ENCODE measurements around the gene ZNF24. TPM values are rescaled to one million over a fixed set of nuclear protein-coding genes. Genes with fewer than 3 reads are reported as not detected.

Gene ZNF24
- total RNA-seq, 2 donors from 2014 or later: 74.7 to 92.1 TPM

DNA sequence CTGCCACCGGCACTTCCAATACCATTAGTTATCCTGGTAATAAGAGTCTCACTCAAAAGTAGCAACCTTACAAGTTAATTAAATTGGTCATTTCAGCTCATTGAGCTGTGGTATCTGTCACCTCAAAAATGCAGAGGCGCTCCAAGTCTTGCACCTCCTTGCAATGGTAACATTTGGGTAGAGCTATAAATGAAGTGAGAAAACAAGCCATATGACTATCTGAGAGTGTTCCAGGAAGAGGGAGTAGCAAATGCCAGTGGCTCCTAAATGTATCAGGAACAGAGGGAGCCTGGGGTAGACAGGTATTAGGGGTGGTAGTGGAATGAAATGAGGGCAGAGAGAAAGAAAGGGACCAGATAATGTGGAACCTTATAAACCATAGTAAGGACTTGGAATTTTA is 48.2 kb downstream of the ZNF24 start:
- Histone ChIP-seq H3K27me3 (ENCODE audit: control insufficient read depth, insufficient read depth, low read length, poor library complexity, severe bottlenecking) (no peaks in the 10 kb centered on the region), H3K9me3 (ENCODE audit: control insufficient read depth, low read length) (peaks cover 37% of the 10 kb centered on the region), H3K4me3 (ENCODE audit: low read length) (no peak overlapping the region), H3K4me1 (ENCODE audit: control insufficient read depth, insufficient read depth, low read length) (no peaks in the 10 kb centered on the region), H3K27ac (ENCODE audit: low read depth, low read length) (no peak overlapping the region), H3K36me3 (ENCODE audit: control insufficient read depth, insufficient read depth, low read length) (peaks cover 79% of the 10 kb centered on the region), H3K9ac (ENCODE audit: extremely low read depth, low read length, poor library complexity, severe bottlenecking) (no peak overlapping the region)
- TF ChIP-seq, protein P1, sequence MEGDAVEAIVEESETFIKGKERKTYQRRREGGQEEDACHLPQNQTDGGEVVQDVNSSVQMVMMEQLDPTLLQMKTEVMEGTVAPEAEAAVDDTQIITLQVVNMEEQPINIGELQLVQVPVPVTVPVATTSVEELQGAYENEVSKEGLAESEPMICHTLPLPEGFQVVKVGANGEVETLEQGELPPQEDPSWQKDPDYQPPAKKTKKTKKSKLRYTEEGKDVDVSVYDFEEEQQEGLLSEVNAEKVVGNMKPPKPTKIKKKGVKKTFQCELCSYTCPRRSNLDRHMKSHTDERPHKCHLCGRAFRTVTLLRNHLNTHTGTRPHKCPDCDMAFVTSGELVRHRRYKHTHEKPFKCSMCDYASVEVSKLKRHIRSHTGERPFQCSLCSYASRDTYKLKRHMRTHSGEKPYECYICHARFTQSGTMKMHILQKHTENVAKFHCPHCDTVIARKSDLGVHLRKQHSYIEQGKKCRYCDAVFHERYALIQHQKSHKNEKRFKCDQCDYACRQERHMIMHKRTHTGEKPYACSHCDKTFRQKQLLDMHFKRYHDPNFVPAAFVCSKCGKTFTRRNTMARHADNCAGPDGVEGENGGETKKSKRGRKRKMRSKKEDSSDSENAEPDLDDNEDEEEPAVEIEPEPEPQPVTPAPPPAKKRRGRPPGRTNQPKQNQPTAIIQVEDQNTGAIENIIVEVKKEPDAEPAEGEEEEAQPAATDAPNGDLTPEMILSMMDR (conservative IDR thresholded peaks at IDR 0.05): no peak
- 97 to 100% methylated on average over 2 of the region's 2 CpGs for WGBS, 2 experiments (ENCODE audit: insufficient coverage in 1 of 2, insufficient read length in 1 of 2)
- peaks cover 3% of the 10 kb centered on the region for H3K4me1 Mint-ChIP-seq
- no peak overlapping the region for H3K4me3 Mint-ChIP-seq
- no peak overlapping the region for H3K27ac Mint-ChIP-seq
- no peaks in the 10 kb centered on the region for H3K27me3 Mint-ChIP-seq (ENCODE audit: insufficient read depth)
- H3K9me3 Mint-ChIP-seq: peaks cover 29% of the 10 kb centered on the region
- no peak for DNase-seq
- H3K36me3 Mint-ChIP-seq (ENCODE audit: low read depth): peaks cover 79% of the 10 kb centered on the region

DNA sequence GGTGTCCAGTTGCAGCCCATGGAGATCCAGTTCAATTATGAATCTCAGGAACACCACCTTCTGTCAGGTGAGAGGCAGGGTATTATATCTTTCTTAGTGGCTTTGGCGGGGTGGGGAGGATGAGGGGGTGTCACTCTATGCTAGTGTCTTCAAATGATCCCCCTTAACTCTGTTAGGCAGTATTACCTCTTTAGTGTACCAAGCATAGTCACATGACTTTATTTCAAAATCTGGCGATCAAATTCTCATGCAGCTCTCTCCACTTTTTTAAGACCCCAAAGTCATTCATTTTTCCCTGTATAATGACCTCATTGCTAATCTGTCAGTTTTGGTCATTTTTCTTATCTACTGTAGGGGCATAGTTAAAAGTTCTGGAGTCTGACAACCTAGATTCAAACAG is 53.1 kb downstream of the ZNF24 start:
- peaks cover 10% of the 10 kb centered on the region for H3K4me1 Mint-ChIP-seq
- WGBS, 2 experiments (ENCODE audit: insufficient coverage in 1 of 2, insufficient read length in 1 of 2): 92% methylated on average over 2 of the region's 2 CpGs; no CpG with 5 or more reads in 1 of the 2 experiments
- Histone ChIP-seq H3K4me1 (ENCODE audit: control insufficient read depth, insufficient read depth, low read length) (no peaks in the 10 kb centered on the region), H3K36me3 (ENCODE audit: control insufficient read depth, insufficient read depth, low read length) (peaks cover 36% of the 10 kb centered on the region), H3K4me3 (ENCODE audit: low read length) (peak overlapping the region; percentile 99), H3K27ac (ENCODE audit: low read depth, low read length) (no peak overlapping the region), H3K9me3 (ENCODE audit: control insufficient read depth, low read length) (peaks cover 26% of the 10 kb centered on the region), H3K27me3 (ENCODE audit: control insufficient read depth, insufficient read depth, low read length, poor library complexity, severe bottlenecking) (no peaks in the 10 kb centered on the region), H3K9ac (ENCODE audit: extremely low read depth, low read length, poor library complexity, severe bottlenecking) (peak overlapping the region; percentile 89)
- TF ChIP-seq, protein P1 (conservative IDR thresholded peaks at IDR 0.05): no peak
- peaks cover 30% of the 10 kb centered on the region for H3K9me3 Mint-ChIP-seq
- H3K27me3 Mint-ChIP-seq (ENCODE audit: insufficient read depth): no peaks in the 10 kb centered on the region
- DNase-seq: no peak
- H3K27ac Mint-ChIP-seq: peak overlapping the region; percentile 98
- peaks cover 55% of the 10 kb centered on the region for H3K36me3 Mint-ChIP-seq (ENCODE audit: low read depth)
- peak overlapping the region; percentile 97 for H3K4me3 Mint-ChIP-seq

DNA sequence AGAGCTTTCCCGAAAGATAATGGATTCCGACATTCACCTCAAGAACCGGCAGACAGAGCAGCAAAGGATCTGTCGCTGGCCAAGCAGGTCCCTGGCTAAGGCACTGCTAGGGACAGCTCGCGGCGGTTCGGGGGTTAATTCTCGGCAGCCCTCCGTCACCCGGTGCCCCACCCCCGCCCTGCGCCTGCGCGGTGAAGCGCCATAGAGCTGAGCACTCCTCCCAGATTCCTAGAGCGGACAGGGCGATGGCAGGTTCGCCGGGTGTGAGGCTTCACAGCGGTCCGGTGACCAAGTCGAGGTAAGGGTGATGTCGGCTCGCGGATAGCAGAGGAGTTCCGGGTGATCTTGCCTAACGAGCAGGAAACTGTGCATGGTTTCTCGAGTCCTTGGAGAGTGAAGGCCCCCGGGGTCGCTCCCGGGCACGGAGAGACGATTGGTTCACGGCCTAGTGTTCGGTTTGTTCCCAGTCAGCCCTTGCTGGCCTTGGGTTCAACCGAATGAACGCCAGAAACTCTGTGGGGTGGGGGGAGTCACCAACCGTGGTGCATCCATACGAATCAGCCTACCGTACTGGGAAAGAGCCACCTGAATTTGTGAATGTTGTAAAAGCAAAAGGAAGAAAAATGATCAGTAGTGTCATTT is 54.0 kb downstream of the ZNF24 start, which contains the start of gene ZSCAN30:
Gene ZSCAN30 (minus strand): TSS at position 136 of the 642 bp plus-strand sequence. CDS start 25,877 bp downstream, outside the sequence.
- WGBS, 2 experiments (ENCODE audit: insufficient coverage in 1 of 2, insufficient read length in 1 of 2): 0% methylated on average over 35 to 41 of the region's 41 CpGs
- H3K27ac ChIP-seq (ENCODE audit: low read depth, low read length): peak within 1 kb of the TSS; percentile 72

More for the DNA sequence above, 54.0 kb downstream of the ZNF24 start, which contains the start of gene ZSCAN30:
- Histone ChIP-seq H3K36me3 (ENCODE audit: control insufficient read depth, insufficient read depth, low read length) (peaks cover 28% of the 10 kb centered on the region), H3K9me3 (ENCODE audit: control insufficient read depth, low read length) (peaks cover 36% of the 10 kb centered on the region), H3K27me3 (ENCODE audit: control insufficient read depth, insufficient read depth, low read length, poor library complexity, severe bottlenecking) (no peaks in the 10 kb centered on the region), H3K4me3 (ENCODE audit: low read length) (peak within 1 kb of the TSS; percentile 99), H3K9ac (ENCODE audit: extremely low read depth, low read length, poor library complexity, severe bottlenecking) (peak within 1 kb of the TSS; percentile 89), H3K4me1 (ENCODE audit: control insufficient read depth, insufficient read depth, low read length) (no peaks in the 10 kb centered on the region)
- no peaks in the 10 kb centered on the region for H3K27me3 Mint-ChIP-seq (ENCODE audit: insufficient read depth)
- peak; percentile 99 for DNase-seq
- peaks cover 54% of the 10 kb centered on the region for H3K36me3 Mint-ChIP-seq (ENCODE audit: low read depth)
- TF ChIP-seq, protein P1 (conservative IDR thresholded peaks at IDR 0.05): no peak
- peaks cover 37% of the 10 kb centered on the region for H3K9me3 Mint-ChIP-seq
- peaks cover 10% of the 10 kb centered on the region for H3K4me1 Mint-ChIP-seq
- peak within 1 kb of the TSS; percentile 97 for H3K4me3 Mint-ChIP-seq
- H3K27ac Mint-ChIP-seq: peak within 1 kb of the TSS; percentile 98
